K562 (cell line): ENCODE results near the gene EFNA2. TPM values are rescaled to one million over a fixed set of nuclear protein-coding genes. Genes with fewer than 3 reads are reported as not detected.

ENCODE experiments used
- ATAC-seq: fragments of 200-7000 bp; cut with Tn5 transposase; 3 replicates; pipeline ENCODE4 v1.9.1; 2020; ENCODE audit warnings: moderate library complexity
- BruUV-seq: library from RNA; stranded (reverse); fragments of 400-500 nt; replicated peaks from 2 replicates; lab custom pipeline; 2021; lab: Mats Ljungman, UMichigan
- CTCF ChIA-PET: fragments of 300-600 bp; formaldehyde crosslinking; extraction: SDS; loops from one replicate; lab custom pipeline; 2021; ENCODE audit warnings: low intra/inter-chr PET ratio; lab: Yijun Ruan, JAX
- POLR2A ChIA-PET: fragments of 300-600, 350-650 bp; sonication (Branson Sonifier 250); formaldehyde crosslinking; extraction: SDS; loops from one replicate; lab custom pipeline; 2021; ENCODE audit warnings: antibody characterized with exemption, inconsistent platforms; lab: Yijun Ruan, JAX
- DNase-seq, 4 experiments: peaks; one replicate each; pipeline versions ENCODE4 v3.0.0 to v3.0.0-alpha.2; 2011 to 2018; ENCODE audit warnings: low spot score in 3 of 4, mixed read lengths in 3 of 4; ENCODE audit errors: extremely low read depth in 1 of 4
- FAIRE-seq: peaks from 2 replicates; lab custom pipeline; 2011; peaks lifted over from hg19 to GRCh38; lab: Jason Lieb, UNC
- H2AFZ ChIP-seq: 2 replicates; pipeline ENCODE4 v1.6.0; 2011; ENCODE audit warnings: low read depth, low read length, control low read depth, inconsistent platforms
- H3K27ac ChIP-seq: fragments of 200-600 bp; 3 replicates; pipeline ENCODE4 v1.8.0; 2011; ENCODE audit warnings: low read depth, mild to moderate bottlenecking, control low read depth, inconsistent platforms, low read length, moderate library complexity, mixed read lengths; ENCODE audit errors: extremely low read depth
- H3K27me3 ChIP-seq, 2 experiments: fragments of 300-600 bp in 1 of 2; 2 replicates in 1 of 2; 3 replicates in 1 of 2; pipeline versions ENCODE4 v1.6.0 to v1.8.0; 2011; ENCODE audit warnings: inconsistent platforms in 2 of 2, low read length in 2 of 2, mild to moderate bottlenecking in 1 of 2, mixed read lengths in 1 of 2, moderate library complexity in 1 of 2; ENCODE audit not compliant: control insufficient read depth in 2 of 2, insufficient read depth in 2 of 2
- H3K36me3 ChIP-seq: fragments of 300-600 bp; 3 replicates; pipeline ENCODE4 v1.8.0; 2011; ENCODE audit warnings: mild to moderate bottlenecking, low read length, inconsistent platforms; ENCODE audit not compliant: control insufficient read depth, insufficient read depth
- H3K4me1 ChIP-seq, 2 experiments: fragments of 200-600 bp in 1 of 2; replicated peaks in 1 of 2; 2 replicates in 1 of 2; 3 replicates in 1 of 2; pipeline versions ENCODE4 v1.5.1 to v1.8.0; 2011; ENCODE audit warnings: inconsistent platforms in 2 of 2, low read length in 2 of 2, mild to moderate bottlenecking in 1 of 2, mixed read lengths in 1 of 2, moderate library complexity in 1 of 2; ENCODE audit not compliant: control insufficient read depth in 2 of 2, insufficient read depth in 2 of 2
- H3K4me2 ChIP-seq: 2 replicates; pipeline ENCODE4 v1.6.1; 2011; ENCODE audit warnings: low read length, control low read depth, inconsistent platforms, mixed read lengths; ENCODE audit not compliant: insufficient read depth
- H3K4me3 ChIP-seq: fragments of 200-600 bp; sonication (generic), shearing (Covaris generic); 2 replicates; pipeline ENCODE4 v1.5.1; 2016; ENCODE audit warnings: control low read depth, inconsistent platforms
- H3K79me2 ChIP-seq: fragments of 200-600 bp; 3 replicates; pipeline ENCODE4 v1.8.0; 2011; ENCODE audit warnings: low read length, inconsistent platforms; ENCODE audit not compliant: control insufficient read depth, insufficient read depth
- H3K9ac ChIP-seq, 2 experiments: 2 replicates each; pipeline versions ENCODE4 v1.6.0 to v1.6.1; 2011; ENCODE audit warnings: low read depth in 2 of 2, low read length in 2 of 2, control low read depth in 1 of 2, inconsistent platforms in 1 of 2, mild to moderate bottlenecking in 1 of 2, mixed read lengths in 1 of 2; ENCODE audit not compliant: insufficient read depth in 1 of 2
- H3K9me1 ChIP-seq: one replicate; pipeline ENCODE4 v1.6.0; 2011; ENCODE audit warnings: inconsistent platforms, mild to moderate bottlenecking, low read length, moderate library complexity; ENCODE audit not compliant: control insufficient read depth, insufficient read depth
- H3K9me3 ChIP-seq: replicated peaks from 2 replicates; pipeline ENCODE4 v1.5.1; 2011; ENCODE audit warnings: low read depth, low read length, inconsistent platforms; ENCODE audit not compliant: control insufficient read depth, insufficient read depth
- H4K20me1 ChIP-seq: replicated peaks from 2 replicates; pipeline ENCODE4 v1.6.1; 2011; ENCODE audit warnings: low read length, inconsistent platforms, mixed read lengths; ENCODE audit not compliant: control insufficient read depth, insufficient read depth
- FIP1L1 ChIP-seq: fragments of 200-400 bp; formaldehyde crosslinking; IDR thresholded peaks from 2 replicates; pipeline ENCODE4 v1.6.1; 2018; ENCODE audit warnings: mild to moderate bottlenecking, low read depth, low read length; ENCODE audit not compliant: poor library complexity, severe bottlenecking
- MYNN ChIP-seq, 2 experiments: sonication (generic); formaldehyde crosslinking in 1 of 2; IDR thresholded peaks; 2 replicates each; pipeline versions ENCODE4 v1.5.0 to v1.6.1; 2016 to 2020; ENCODE audit warnings: antibody characterized with exemption in 1 of 2, missing genetic modification reagents in 1 of 2
- TEAD1 ChIP-seq, 2 experiments: fragments of 450-650 bp in 1 of 2; sonication (generic) in 1 of 2; formaldehyde crosslinking; IDR thresholded peaks; 2 replicates each; pipeline versions ENCODE4 v1.4.0 to v1.8.0; 2020 to 2022; ENCODE audit warnings: mild to moderate bottlenecking in 2 of 2, missing genetic modification reagents in 1 of 2
- ZNF699 ChIP-seq: fragments of 250-450 bp; sonication (Bioruptor Pico); IDR thresholded peaks from 2 replicates; pipeline ENCODE4 v1.8.0; 2021; ENCODE audit warnings: mild to moderate bottlenecking, moderate library complexity; ENCODE audit not compliant: insufficient replicate concordance
- WGBS: fragments of 100-300 bp; shearing (Covaris generic); methylation state at CpG from one replicate; pipeline ENCODE4 v1.1.6; 2016; ENCODE audit warnings: low coverage, mixed read lengths; ENCODE audit not compliant: insufficient coverage; ENCODE audit errors: missing lambda C conversion rate; 5-methylcytosine and 5-hydroxymethylcytosine counted together
- in situ Hi-C: fragments of 300-500 bp; cut with MboI; formaldehyde crosslinking; loops from 4 replicates; pipeline ENCODE4 v1.15.0; 2018; ENCODE audit warnings: inconsistent platforms, mixed read lengths
- intact Hi-C: fragments of 100-400 bp; cut with micrococcal nuclease; formaldehyde crosslinking; loops from 2 replicates; pipeline ENCODE4 v1.14.2; 2022
- polyA plus RNA-seq, 8 experiments: library from polyadenylated mRNA; depleted of rRNA in 4 of 8; stranded (reverse) in 5 of 8; unstranded in 3 of 8; fragments of >200 nt; fragmentation: Nextera tagmentation in 2 of 8; fragmentation: Illumina TruSeq in 1 of 8; extraction: Ambion mirVana in 2 of 8; extraction: Trizol in 1 of 8; gene quantifications; 2 replicates each; pipeline versions ENCODE4 v1.2.1 to v1.2.3, GENCODE V29; 2011 to 2014; ENCODE audit warnings: inconsistent platforms in 1 of 8, missing spikeins in 1 of 8
- total RNA-seq, 7 experiments: library from RNA; depleted of rRNA in 6 of 7; stranded (reverse); fragments of >200 nt in 6 of 7; fragmentation: Illumina TruSeq in 2 of 7; extraction: Trizol in 2 of 7; gene quantifications; 2 replicates each; pipeline versions ENCODE4 v1.2.1 to v1.2.3, GENCODE V29; 2011 to 2021; ENCODE audit warnings: low replicate concordance in 1 of 7

EFNA2 gene
- total and polyA plus RNA-seq, 9 of the 15 experiments (the other 6 are each of a cell fraction or from before 2014, with no cell fraction given): 0.11 to 0.44 (median 0.15) TPM; not detected in 6

DNA sequence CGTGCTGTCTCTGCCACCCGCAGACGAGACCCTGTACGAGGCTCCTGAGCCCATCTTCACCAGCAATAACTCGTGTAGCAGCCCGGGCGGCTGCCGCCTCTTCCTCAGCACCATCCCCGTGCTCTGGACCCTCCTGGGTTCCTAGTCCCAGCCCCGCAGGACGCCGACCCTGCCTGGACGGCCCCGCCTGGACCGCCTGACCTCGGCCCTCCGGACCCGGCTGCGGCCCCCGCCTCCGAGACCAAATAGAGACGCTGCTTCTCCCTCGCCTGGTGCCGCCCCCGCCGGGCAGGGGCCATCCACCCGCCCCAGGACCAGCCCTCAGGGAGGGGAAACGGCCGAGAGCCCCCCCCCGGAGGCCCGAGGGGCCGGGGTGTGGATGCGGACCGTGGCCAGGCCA, 14.1 kb downstream of the EFNA2 start:
- Histone ChIP-seq H3K79me2 (no peaks in the 10 kb centered on the region), H3K27me3 (peaks cover 8 to 21% of the 10 kb centered on the region in 2 experiments; a peak in 3 of 5 replicates), H4K20me1 (no peaks in the 10 kb centered on the region; the same call in 1 of the 2 replicates), H3K9me3 (no peaks in the 10 kb centered on the region), H3K36me3 (no peaks in the 10 kb centered on the region), H3K4me2 (no peak overlapping the region), H3K4me1 (peaks cover 0 to 54% of the 10 kb centered on the region in 2 experiments; a peak in 3 of 5 replicates), H3K27ac (no peak overlapping the region), H3K4me3 (no peak overlapping the region), H2AFZ (no peak overlapping the region), H3K9me1 (peaks cover 3% of the 10 kb centered on the region)
- POLR2A ChIA-PET: no interaction called here
- intact Hi-C loops: no loop called here
- DNase-seq: no peak
- TF ChIP-seq ZNF699 (CRISPR knock-in tag) (no peak), FIP1L1 (peak; percentile 42)
- TF ChIP-seq, all 486 proteins: peak for 1
- 11% methylated on average over 17 of the region's 34 CpGs for WGBS
- ATAC-seq (no peak), FAIRE-seq (no peak)
- peak overlapping the region in 1 of 2 experiments; percentile 35; a peak in 1 of 4 replicates for H3K9ac ChIP-seq
- no TSS peak for BruUV-seq
- in situ Hi-C loops: no loop called here
- CTCF ChIA-PET: no interaction called here

GRCh38 chr19:1300744-1301490, 15.2 kb downstream of the EFNA2 start:
- Histone ChIP-seq H3K4me3 (no peak overlapping the region), H3K36me3 (no peaks in the 10 kb centered on the region), H3K9me1 (peaks cover 3% of the 10 kb centered on the region), H3K79me2 (no peaks in the 10 kb centered on the region), H4K20me1 (no peaks in the 10 kb centered on the region), H3K27me3 (peaks cover 6 to 19% of the 10 kb centered on the region in 2 experiments; a peak in 3 of 5 replicates), H3K4me1 (peaks cover 0 to 46% of the 10 kb centered on the region in 2 experiments; a peak in 3 of 5 replicates), H3K4me2 (no peak overlapping the region), H3K9ac (peak overlapping the region in 1 of 2 experiments; percentile 20; a peak in 1 of 4 replicates), H2AFZ (no peak overlapping the region), H3K9me3 (no peaks in the 10 kb centered on the region), H3K27ac (no peak overlapping the region)
- POLR2A ChIA-PET: interaction anchor here (0.6 to 3.4 kb wide), 2 partner anchors 8 to 32 kb away, joined by 3 to 13 read pairs; partner anchors contain the start of gene CIRBP
- CTCF ChIA-PET: no interaction called here
- intact Hi-C loops: no loop called here
- FAIRE-seq (no peak), ATAC-seq (no peak), DNase-seq (no peak)
- 31% methylated on average over 27 of the region's 35 CpGs for WGBS
- in situ Hi-C loops: no loop called here
- BruUV-seq: no TSS peak
- TF ChIP-seq MYNN (IDR thresholded peaks at IDR 0.05) (peak; percentile 92), MYNN (CRISPR knock-in tag; IDR thresholded peaks at IDR 0.05) (no peak), TEAD1 (CRISPR knock-in tag; IDR thresholded peaks at IDR 0.05) (no peak)
